GM13976 (cell line): Measurements from ENCODE around the gene CYP4F22.
"Not testable (repeated sequence)": the region's sequence is repeated elsewhere in the genome, so short reads cannot be mapped to it uniquely, and the experiment has no call there.

Source experiments
- DNase-seq: peaks from one replicate; pipeline ENCODE4 v3.0.0; 2012; ENCODE audit warnings: low spot score
- CTCF ChIP-seq: IDR thresholded peaks from 2 replicates; pipeline ENCODE4 v1.5.1; 2012; ENCODE audit warnings: borderline replicate concordance, mild to moderate bottlenecking; ENCODE audit not compliant: insufficient read depth; ENCODE audit errors: extremely low read depth, missing control alignments, control extremely low read depth
- in situ Hi-C: fragments of 300-500 bp; cut with MboI; formaldehyde crosslinking; loops from one replicate; pipeline ENCODE4 v1.12.0; 2022; ENCODE audit warnings: low sequenced_read_pairs, mixed read lengths, inconsistent platforms; ENCODE audit not compliant: unreplicated experiment

Gene CYP4F22

GRCh38 chr19:15526408-15526807 lies 18.1 kb downstream of the CYP4F22 start:
- DNase-seq: no peak
- no peak for TF ChIP-seq CTCF
- in situ Hi-C loops: no loop called here

- TF ChIP-seq CTCF: no peak
- DNase-seq: no peak
- in situ Hi-C loops: no loop called here
Observed at GRCh38 chr19:15527705-15528104, 19.4 kb downstream of the CYP4F22 start.

- in situ Hi-C loops: no loop called here
- no peak for TF ChIP-seq CTCF
Observed at GRCh38 chr19:15529774-15530372, 21.5 kb downstream of the CYP4F22 start.

GRCh38 chr19:15532779-15533521 lies 24.6 kb downstream of the CYP4F22 start:
- TF ChIP-seq CTCF: no peak
- DNase-seq: no peak
- in situ Hi-C loops: no loop called here

More at GRCh38 chr19:15529774-15530372, 21.5 kb downstream of the CYP4F22 start:
- no peak for DNase-seq

- DNase-seq, in situ Hi-C loops: not testable (repeated sequence)
Observed at GRCh38 chr19:15533522-15533830, 25.2 kb downstream of the CYP4F22 start.

- TF ChIP-seq CTCF: no peak
- in situ Hi-C loops: no loop called here
- no peak for DNase-seq
Observed at GRCh38 chr19:15534957-15535864, 26.9 kb downstream of the CYP4F22 start.
